Measurements from ENCODE around the gene PNRC2.
"Not testable (repeated sequence)": the region's sequence is repeated elsewhere in the genome, so short reads cannot be mapped to it uniquely, and the experiment has no call there.

The PNRC2 gene

GRCh38 chr1:23980728-23981070 lies 21.1 kb downstream of the PNRC2 start:
- CTCF ChIA-PET = no interaction called here
- DNase-seq (ENCODE audit: extremely low spot score) = peak; percentile 48

GRCh38 chr1:23984417-23985186 lies 25.0 kb downstream of the PNRC2 start:
- TF ChIP-seq CTBP1 (IDR thresholded peaks at IDR 0.05; ENCODE audit: borderline replicate concordance) = no peak
- TF ChIP-seq SUZ12 (IDR thresholded peaks at IDR 0.05) = no peak
- no peak for TF ChIP-seq LEF1 (IDR thresholded peaks at IDR 0.05; ENCODE audit: borderline replicate concordance)
- no peak for TF ChIP-seq NFRKB (IDR thresholded peaks at IDR 0.05)
- no peak for TF ChIP-seq SP1 (IDR thresholded peaks at IDR 0.05)
- no peak for TF ChIP-seq PKNOX1 (IDR thresholded peaks at IDR 0.05)
- TF ChIP-seq HDGF (IDR thresholded peaks at IDR 0.05; ENCODE audit: borderline replicate concordance) = no peak
- TF ChIP-seq FOXM1 (IDR thresholded peaks at IDR 0.05; ENCODE audit: borderline replicate concordance) = no peak
- TF ChIP-seq L3MBTL2 (conservative IDR thresholded peaks at IDR 0.05) = no peak
- TF ChIP-seq FOXA1 (IDR thresholded peaks at IDR 0.05) = no peak
- TF ChIP-seq BHLHE40 (IDR thresholded peaks at IDR 0.05; ENCODE audit: borderline replicate concordance) = no peak
- no peak for TF ChIP-seq ELF4 (IDR thresholded peaks at IDR 0.05)
- TF ChIP-seq ZNF384 (IDR thresholded peaks at IDR 0.05) = no peak
- TF ChIP-seq TARDBP (IDR thresholded peaks at IDR 0.05) = no peak
- TF ChIP-seq FOXK2 (IDR thresholded peaks at IDR 0.05) = no peak
- TF ChIP-seq ARNT (IDR thresholded peaks at IDR 0.05) = no peak
- no peak for DNase-seq (ENCODE audit: extremely low spot score)
- POLR2A ChIA-PET = no interaction called here
- CTCF ChIA-PET = interaction anchor here (1.0 kb wide), 1 partner anchor 8 kb away, joined by 5 read pairs; no protein-coding TSS in a partner anchor

More at GRCh38 chr1:23980728-23981070, 21.1 kb downstream of the PNRC2 start:
- POLR2A ChIA-PET = interaction anchor here (0.6 to 3.1 kb wide), 23 partner anchors 8 to 156 kb away, joined by 3 to 23 read pairs (median 8); partner anchors contain the start of genes HMGCL, MYOM3 and PNRC2
- TF ChIP-seq ELF4 (IDR thresholded peaks at IDR 0.05) = no peak
- no peak for TF ChIP-seq HDGF (IDR thresholded peaks at IDR 0.05; ENCODE audit: borderline replicate concordance)
- no peak for TF ChIP-seq FOXM1 (IDR thresholded peaks at IDR 0.05; ENCODE audit: borderline replicate concordance)
- no peak for TF ChIP-seq FOXA1 (IDR thresholded peaks at IDR 0.05)
- no peak; the same call in 1 of the 2 replicates for TF ChIP-seq L3MBTL2 (conservative IDR thresholded peaks at IDR 0.05)
- no peak for TF ChIP-seq SP1 (IDR thresholded peaks at IDR 0.05)
- TF ChIP-seq CTBP1 (IDR thresholded peaks at IDR 0.05; ENCODE audit: borderline replicate concordance) = no peak
- no peak; the same call in 1 of the 2 replicates for TF ChIP-seq LEF1 (IDR thresholded peaks at IDR 0.05; ENCODE audit: borderline replicate concordance)
- no peak for TF ChIP-seq FOXK2 (IDR thresholded peaks at IDR 0.05)
- TF ChIP-seq NFRKB (IDR thresholded peaks at IDR 0.05) = 0 out of 2 replicates have a peak, but pooled peaks have one; percentile 24
- peak; percentile 64 for TF ChIP-seq ARNT (IDR thresholded peaks at IDR 0.05)
- no peak for TF ChIP-seq BHLHE40 (IDR thresholded peaks at IDR 0.05; ENCODE audit: borderline replicate concordance)
- no peak for TF ChIP-seq PKNOX1 (IDR thresholded peaks at IDR 0.05)

- DNase-seq (ENCODE audit: extremely low spot score); POLR2A ChIA-PET: not testable (repeated sequence)
- CTCF ChIA-PET = interaction anchor here (0.6 kb wide), 1 partner anchor 1553 kb away, joined by 4 read pairs; no protein-coding TSS in a partner anchor
Observed at GRCh38 chr1:23987038-23987437, 27.4 kb downstream of the PNRC2 start.

GRCh38 chr1:23989263-23989662 lies 29.6 kb downstream of the PNRC2 start:
- no peak for TF ChIP-seq BHLHE40 (IDR thresholded peaks at IDR 0.05; ENCODE audit: borderline replicate concordance)
- no peak for TF ChIP-seq HDGF (IDR thresholded peaks at IDR 0.05; ENCODE audit: borderline replicate concordance)
- no peak for TF ChIP-seq SP1 (IDR thresholded peaks at IDR 0.05)
- CTCF ChIA-PET = interaction anchor here (0.6 to 0.8 kb wide), 2 partner anchors 13 to 39 kb away, joined by 5 to 6 read pairs; no protein-coding TSS in a partner anchor
- DNase-seq (ENCODE audit: extremely low spot score) = no peak
- POLR2A ChIA-PET = interaction anchor here (1.0 kb wide), 1 partner anchor 9 kb away, joined by 3 read pairs; the partner anchor contains the start of gene SRSF10

GRCh38 chr1:23992011-23992410 lies 32.4 kb downstream of the PNRC2 start:
- DNase-seq (ENCODE audit: extremely low spot score); CTCF ChIA-PET; POLR2A ChIA-PET: not testable (repeated sequence)

GRCh38 chr1:23995431-23995837 lies 35.8 kb downstream of the PNRC2 start:
- POLR2A ChIA-PET = interaction anchor here (1.6 kb wide), 1 partner anchor 15 kb away, joined by 6 read pairs; the partner anchor contains the start of gene SRSF10
- CTCF ChIA-PET = no interaction called here
- no peak for DNase-seq (ENCODE audit: extremely low spot score)
- TF ChIP-seq FOXA1 (IDR thresholded peaks at IDR 0.05) = no peak
- no peak for TF ChIP-seq NFRKB (IDR thresholded peaks at IDR 0.05)
- no peak for TF ChIP-seq PKNOX1 (IDR thresholded peaks at IDR 0.05)
- no peak for TF ChIP-seq ZNF384 (IDR thresholded peaks at IDR 0.05)
- TF ChIP-seq ARNT (IDR thresholded peaks at IDR 0.05) = no peak
- no peak for TF ChIP-seq CTBP1 (IDR thresholded peaks at IDR 0.05; ENCODE audit: borderline replicate concordance)
- no peak for TF ChIP-seq L3MBTL2 (conservative IDR thresholded peaks at IDR 0.05)
- no peak for TF ChIP-seq FOXM1 (IDR thresholded peaks at IDR 0.05; ENCODE audit: borderline replicate concordance)
- TF ChIP-seq FOXK2 (IDR thresholded peaks at IDR 0.05) = no peak
- TF ChIP-seq TARDBP (IDR thresholded peaks at IDR 0.05) = no peak

Data from HEK293T (cell line).